ENCODE results near the gene DPP4.

DPP4 gene

GRCh38 chr2:162069267-162069903 lies 4.6 kb downstream of the DPP4 start:
- Histone ChIP-seq H3K4me2 (ENCODE audit: insufficient read depth, low read length) (peak overlapping the region; percentile 70), H3K36me3 (ENCODE audit: insufficient read depth, low read length) (peaks cover 63% of the 10 kb centered on the region), H3K79me2 (ENCODE audit: insufficient read depth, low read length) (peaks cover 99% of the 10 kb centered on the region), H3K9me3 (ENCODE audit: insufficient read depth, low read length, severe bottlenecking) (no peaks in the 10 kb centered on the region), H4K20me1 (ENCODE audit: insufficient read depth, low read length) (peaks cover 12% of the 10 kb centered on the region; the same call in 1 of the 2 replicates), H3K4me3 (ENCODE audit: low read depth in 1 of 2, low read length in 2 of 2) (peak overlapping the region in 1 of 2 experiments; percentile 20; a peak in 1 of 4 replicates), H3K4me1 (ENCODE audit: insufficient read depth, low read length) (peaks cover 85% of the 10 kb centered on the region), H3K9ac (ENCODE audit: low read depth, low read length) (no peak overlapping the region), H2AFZ (ENCODE audit: low read depth, low read length) (no peak overlapping the region), H3K27me3 (ENCODE audit: insufficient read depth, low read length, poor library complexity) (no peaks in the 10 kb centered on the region), H3K27ac (ENCODE audit: low read length) (peak overlapping the region; percentile 34; the same call in 1 of the 2 replicates)
- TF ChIP-seq EZH2 (IDR thresholded peaks at IDR 0.05; ENCODE audit: borderline replicate concordance, low read depth, low read length, severe bottlenecking) (no peak), CTCF (IDR thresholded peaks at IDR 0.05; ENCODE audit: borderline replicate concordance, extremely low read depth, low read length, poor library complexity, severe bottlenecking) (no peak)
- ATAC-seq (ENCODE audit: insufficient read depth, low read depth) (no peak), DNase-seq (no peak)

GRCh38 chr2:162067596-162067995 lies 6.4 kb downstream of the DPP4 start:
- Histone ChIP-seq H3K4me3 (ENCODE audit: low read depth in 1 of 2, low read length in 2 of 2) (no peak overlapping the region), H4K20me1 (ENCODE audit: insufficient read depth, low read length) (peaks cover 12% of the 10 kb centered on the region; the same call in 1 of the 2 replicates), H3K79me2 (ENCODE audit: insufficient read depth, low read length) (peaks cover 100% of the 10 kb centered on the region), H3K4me1 (ENCODE audit: insufficient read depth, low read length) (peaks cover 95% of the 10 kb centered on the region), H3K9ac (ENCODE audit: low read depth, low read length) (no peak overlapping the region), H2AFZ (ENCODE audit: low read depth, low read length) (no peak overlapping the region), H3K27ac (ENCODE audit: low read length) (no peak overlapping the region), H3K36me3 (ENCODE audit: insufficient read depth, low read length) (peaks cover 78% of the 10 kb centered on the region), H3K4me2 (ENCODE audit: insufficient read depth, low read length) (peak overlapping the region; percentile 70; the same call in 1 of the 2 replicates), H3K9me3 (ENCODE audit: insufficient read depth, low read length, severe bottlenecking) (no peaks in the 10 kb centered on the region), H3K27me3 (ENCODE audit: insufficient read depth, low read length, poor library complexity) (no peaks in the 10 kb centered on the region)
- TF ChIP-seq EZH2 (IDR thresholded peaks at IDR 0.05; ENCODE audit: borderline replicate concordance, low read depth, low read length, severe bottlenecking) (no peak), CTCF (IDR thresholded peaks at IDR 0.05; ENCODE audit: borderline replicate concordance, extremely low read depth, low read length, poor library complexity, severe bottlenecking) (no peak)
- ATAC-seq (ENCODE audit: insufficient read depth, low read depth) = no peak
- DNase-seq = no peak

- no peaks in the 10 kb centered on the region for H3K9me3 ChIP-seq (ENCODE audit: insufficient read depth, low read length, severe bottlenecking)
- H3K4me1 ChIP-seq (ENCODE audit: insufficient read depth, low read length) = peaks cover 85% of the 10 kb centered on the region
- no peak for ATAC-seq (ENCODE audit: insufficient read depth, low read depth)
- H3K4me3 ChIP-seq (ENCODE audit: low read depth in 1 of 2, low read length in 2 of 2) = no peak overlapping the region
- no peak for DNase-seq
- no peak overlapping the region for H2AFZ ChIP-seq (ENCODE audit: low read depth, low read length)
- peaks cover 84% of the 10 kb centered on the region for H3K36me3 ChIP-seq (ENCODE audit: insufficient read depth, low read length)
- peaks cover 99% of the 10 kb centered on the region for H3K79me2 ChIP-seq (ENCODE audit: insufficient read depth, low read length)
- no peak for TF ChIP-seq EZH2 (IDR thresholded peaks at IDR 0.05; ENCODE audit: borderline replicate concordance, low read depth, low read length, severe bottlenecking)
- TF ChIP-seq CTCF (IDR thresholded peaks at IDR 0.05; ENCODE audit: borderline replicate concordance, extremely low read depth, low read length, poor library complexity, severe bottlenecking) = no peak
- H3K27ac ChIP-seq (ENCODE audit: low read length) = 0 out of 2 replicates have a peak overlapping the region, but pooled peaks have one; percentile 23
- H3K9ac ChIP-seq (ENCODE audit: low read depth, low read length) = no peak overlapping the region
- H4K20me1 ChIP-seq (ENCODE audit: insufficient read depth, low read length) = peaks cover 12% of the 10 kb centered on the region; the same call in 1 of the 2 replicates
- no peaks in the 10 kb centered on the region for H3K27me3 ChIP-seq (ENCODE audit: insufficient read depth, low read length, poor library complexity)
- no peak overlapping the region for H3K4me2 ChIP-seq (ENCODE audit: insufficient read depth, low read length)
Observed at GRCh38 chr2:162065767-162066166, 8.2 kb downstream of the DPP4 start.

Data from DND-41 (cell line).